DMS 273 (cell line): ENCODE measurements around the gene MPHOSPH9.
"Not testable (repeated sequence)": the region's sequence is repeated elsewhere in the genome, so short reads cannot be mapped to it uniquely, and the experiment has no call there.

Source experiments
- DNase-seq: peaks from one replicate; lab custom pipeline; 2025; ENCODE audit not compliant: unreplicated experiment; lab: John Stamatoyannopoulos, UW

The MPHOSPH9 gene

GRCh38 chr12:123231931-123232330 is 1.0 kb downstream of the MPHOSPH9 start:
- DNase-seq = peak; percentile 33

DNA sequence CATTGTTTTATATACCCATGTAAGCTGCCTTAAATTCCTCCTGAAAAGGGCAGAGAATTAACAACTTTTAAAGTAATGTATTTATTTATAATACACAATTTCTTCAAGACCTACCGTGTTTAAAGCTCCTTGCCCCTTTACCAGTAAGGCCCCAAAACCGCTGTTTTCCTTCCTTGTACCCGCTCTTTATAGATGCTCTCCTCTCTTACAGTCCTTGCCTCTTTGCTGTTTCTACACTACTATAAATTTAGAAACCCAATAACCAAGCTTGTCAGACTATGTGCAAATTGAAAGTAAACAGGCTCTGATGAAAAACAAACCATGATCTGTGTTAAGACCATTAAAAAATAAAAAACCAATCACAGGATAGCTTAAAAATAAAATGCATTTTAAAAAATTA is 3.9 kb downstream of the MPHOSPH9 start:
- no peak for DNase-seq

GRCh38 chr12:123227581-123228258 is 5.2 kb downstream of the MPHOSPH9 start:
- no peak for DNase-seq

GRCh38 chr12:123225443-123225842 is 7.5 kb downstream of the MPHOSPH9 start:
- no peak for DNase-seq

GRCh38 chr12:123223241-123223668 is 9.7 kb downstream of the MPHOSPH9 start:
- DNase-seq = no peak

DNA sequence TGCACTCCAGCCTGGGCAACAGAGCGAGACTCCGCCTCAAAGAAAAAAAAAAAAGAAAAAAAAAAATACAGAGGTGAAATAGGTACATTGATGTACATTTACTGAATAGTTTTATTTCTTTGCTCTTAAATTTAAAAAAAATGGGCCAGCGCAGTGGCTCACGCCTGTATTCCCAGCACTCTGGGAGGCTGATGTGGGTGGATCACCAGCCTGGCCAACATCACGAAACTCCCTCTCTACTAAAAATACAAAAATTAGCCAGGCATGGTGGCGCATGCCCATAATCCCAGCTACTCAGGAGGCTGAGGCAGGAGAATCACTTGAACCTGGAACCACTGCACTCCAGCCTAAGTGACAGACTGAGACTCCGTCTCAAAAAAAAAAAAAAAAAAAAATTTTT is 25.1 kb downstream of the MPHOSPH9 start:
- not testable (repeated sequence) for DNase-seq

DNA sequence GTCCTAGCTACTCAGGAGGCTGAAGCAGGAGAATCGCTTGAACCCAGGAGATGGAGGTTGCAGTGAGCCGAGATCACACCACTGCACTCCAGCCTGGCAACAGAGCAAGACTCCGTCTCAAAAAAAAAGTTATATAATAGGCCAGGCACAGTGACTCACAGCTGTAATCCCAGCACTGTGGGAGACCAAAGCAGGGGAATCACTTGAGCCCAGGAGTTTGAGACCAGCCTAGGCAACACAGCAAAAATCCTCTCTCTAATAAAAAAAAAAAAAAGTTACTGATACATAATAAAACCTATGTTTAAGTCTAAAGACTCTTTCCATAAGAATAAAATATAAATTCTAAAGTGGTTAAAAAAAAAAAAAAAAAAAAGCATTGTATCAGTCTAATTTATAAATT is 26.1 kb downstream of the MPHOSPH9 start:
- not testable (repeated sequence) for DNase-seq

- no peak for DNase-seq
Measured at GRCh38 chr12:123200414-123200813, 32.5 kb downstream of the MPHOSPH9 start.

DNA sequence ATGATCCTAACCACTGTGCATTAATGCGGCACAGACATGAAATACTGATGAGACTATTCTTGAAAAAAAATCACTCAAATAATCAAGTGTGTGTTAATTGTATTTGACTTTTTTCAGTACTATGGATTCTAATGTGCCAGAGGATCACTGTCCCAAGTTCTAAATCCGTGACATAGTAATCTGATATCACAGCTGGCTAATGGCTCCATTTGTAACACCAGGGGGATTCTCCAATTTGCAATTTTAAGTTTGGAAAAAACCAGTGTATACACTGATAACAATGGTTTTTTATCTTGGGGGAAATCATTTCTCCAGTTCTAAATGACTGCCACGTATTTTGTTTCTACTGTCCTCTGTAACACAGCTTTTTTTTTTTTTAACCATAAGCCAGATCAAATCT is 33.0 kb downstream of the MPHOSPH9 start:
- DNase-seq = no peak

- DNase-seq = no peak
Measured at GRCh38 chr12:123187637-123188036, 45.3 kb downstream of the MPHOSPH9 start.

GRCh38 chr12:123180171-123180570 is 52.8 kb downstream of the MPHOSPH9 start:
- DNase-seq = no peak

DNA sequence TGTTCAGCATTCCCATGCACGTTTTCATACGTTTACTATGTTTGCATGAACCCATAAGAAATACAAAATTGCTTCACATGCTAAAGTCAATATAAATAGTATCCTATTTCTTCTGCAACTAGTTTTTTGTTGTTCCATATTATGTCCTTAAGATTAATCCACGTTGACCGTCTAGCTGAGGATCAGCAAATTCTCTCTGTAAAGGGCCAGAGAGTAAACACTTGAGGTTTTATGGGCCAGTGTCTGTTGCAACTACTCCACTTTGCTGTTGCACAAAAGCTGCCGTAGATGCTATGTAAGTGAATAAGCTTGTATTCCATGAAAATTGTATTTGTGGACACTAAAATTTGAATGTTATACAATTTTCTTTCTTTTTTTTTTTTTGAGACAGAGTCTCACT is 61.0 kb downstream of the MPHOSPH9 start:
- no peak for DNase-seq

DNA sequence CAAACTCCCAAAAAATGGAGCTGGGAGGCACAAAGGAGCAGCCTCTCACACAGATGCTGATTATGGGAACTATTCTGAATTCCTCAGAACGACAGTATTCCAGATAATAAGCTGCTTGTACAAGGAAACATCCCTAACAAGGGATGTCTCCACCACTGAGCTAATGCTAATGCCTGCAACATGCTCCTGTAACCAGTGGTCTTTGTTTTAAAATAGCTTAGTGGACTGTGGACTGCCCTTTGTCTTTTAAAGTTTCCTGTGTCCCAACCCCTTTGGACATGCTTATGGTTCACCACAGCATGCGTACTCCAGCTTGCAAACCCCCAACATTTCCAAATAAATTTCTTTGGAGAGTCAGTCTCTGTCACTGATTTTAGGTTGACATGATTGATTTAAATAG is 65.6 kb downstream of the MPHOSPH9 start:
- DNase-seq = no peak

DNA sequence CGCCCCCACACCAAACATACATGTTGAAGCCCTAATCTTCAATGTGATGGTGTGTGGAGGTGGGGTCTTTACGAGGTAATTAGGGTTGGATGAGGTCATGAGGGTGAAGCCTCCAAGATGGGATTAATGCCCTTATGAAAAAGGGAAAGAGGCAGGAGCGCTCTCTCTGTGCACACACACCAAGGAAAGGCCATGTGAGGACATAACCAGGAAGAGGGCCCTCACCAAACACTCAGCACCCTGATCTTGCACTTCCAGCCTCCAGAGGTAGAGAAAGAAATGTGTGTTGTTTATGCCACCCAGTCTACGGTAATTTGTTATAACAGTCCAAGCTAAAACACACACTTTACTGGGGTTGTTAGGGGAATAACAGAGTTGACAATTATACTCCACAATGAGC is 67.4 kb downstream of the MPHOSPH9 start:
- DNase-seq = no peak

GRCh38 chr12:123164710-123165261 is 68.2 kb downstream of the MPHOSPH9 start:
- DNase-seq = no peak

- no peak for DNase-seq
Measured at GRCh38 chr12:123164222-123164621, 68.7 kb downstream of the MPHOSPH9 start.

DNA sequence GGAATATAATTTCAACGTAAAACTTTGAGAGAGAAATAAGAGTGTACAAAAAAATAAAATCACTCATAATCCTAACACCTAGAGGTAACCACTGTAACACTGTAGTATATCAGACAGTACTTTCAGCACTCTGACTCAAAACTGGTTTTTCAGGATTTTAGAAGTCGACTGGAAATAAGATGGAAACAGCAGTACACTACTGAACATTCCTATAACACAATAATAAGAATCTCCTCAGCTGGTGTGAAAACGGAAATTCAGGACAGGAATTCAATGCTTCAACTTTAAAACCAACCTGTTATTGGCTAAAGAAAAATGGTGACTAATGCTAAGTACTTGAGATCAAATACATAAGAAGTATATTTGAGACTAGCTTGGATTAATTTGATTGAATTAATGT is 69.7 kb downstream of the MPHOSPH9 start:
- DNase-seq = no peak

GRCh38 chr12:123160801-123161487 is 72.0 kb downstream of the MPHOSPH9 start:
- no peak for DNase-seq

GRCh38 chr12:123153906-123154305 is 79.0 kb downstream of the MPHOSPH9 start:
- DNase-seq = no peak

DNA sequence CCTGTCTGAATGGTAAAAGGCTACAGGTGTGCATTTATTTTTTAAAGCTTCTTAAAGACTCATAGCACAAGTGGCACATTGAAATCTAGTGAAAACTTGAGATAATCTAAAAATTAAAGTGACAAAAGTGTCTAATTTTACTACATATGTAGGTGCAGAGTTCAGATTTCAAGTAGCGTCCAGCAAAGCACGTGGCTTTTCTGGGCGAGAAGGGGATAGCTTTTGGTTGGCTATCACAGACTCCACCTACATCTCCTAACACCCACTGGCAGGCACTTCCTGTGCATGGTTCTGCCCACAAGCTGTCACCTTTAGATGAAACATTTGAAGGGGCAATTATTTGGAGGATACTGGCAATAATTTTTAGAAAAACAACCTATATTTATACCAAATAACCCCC is 80.1 kb downstream of the MPHOSPH9 start:
- DNase-seq = no peak

- DNase-seq = peak; percentile 54
Measured at GRCh38 chr12:123151457-123152454, 81.2 kb downstream of the MPHOSPH9 start.
